Measurements from ENCODE around the gene LRIG3.
"Not testable (repeated sequence)": the region's sequence is repeated elsewhere in the genome, so short reads cannot be mapped to it uniquely, and the experiment has no call there.

The LRIG3 gene

GRCh38 chr12:58920102-58920960 lies at the start of gene LRIG3:
TSS of gene LRIG3 (minus strand) at chr12:58920504. CDS start at chr12:58920235, 269 bp downstream.
- no peak for DNase-seq (ENCODE audit: low read depth in 2 of 2)

- no peak for DNase-seq (ENCODE audit: low read depth in 2 of 2)
Observed at GRCh38 chr12:58969237-58969636, 48.9 kb upstream of the LRIG3 start.

GRCh38 chr12:58967561-58967960 lies 47.3 kb upstream of the LRIG3 start:
- no peak for DNase-seq (ENCODE audit: low read depth in 2 of 2)

- DNase-seq (ENCODE audit: low read depth in 2 of 2) = no peak
Observed at GRCh38 chr12:58966939-58967338, 46.6 kb upstream of the LRIG3 start.

- DNase-seq (ENCODE audit: low read depth in 2 of 2) = no peak
Observed at GRCh38 chr12:58965568-58965967, 45.3 kb upstream of the LRIG3 start.

- no peak for DNase-seq (ENCODE audit: low read depth in 2 of 2)
Observed at GRCh38 chr12:58963844-58964243, 43.5 kb upstream of the LRIG3 start.

GRCh38 chr12:58961906-58962305 lies 41.6 kb upstream of the LRIG3 start:
- DNase-seq (ENCODE audit: low read depth in 2 of 2) = no peak

- DNase-seq (ENCODE audit: low read depth in 2 of 2) = no peak
Observed at GRCh38 chr12:58961166-58961565, 40.9 kb upstream of the LRIG3 start.

GRCh38 chr12:58959639-58960300 lies 39.5 kb upstream of the LRIG3 start:
- no peak for DNase-seq (ENCODE audit: low read depth in 2 of 2)

- DNase-seq (ENCODE audit: low read depth in 2 of 2) = no peak
Observed at GRCh38 chr12:58957298-58957697, 37.0 kb upstream of the LRIG3 start.

- DNase-seq (ENCODE audit: low read depth in 2 of 2) = no peak
Observed at GRCh38 chr12:58955849-58956248, 35.5 kb upstream of the LRIG3 start.

GRCh38 chr12:58954002-58954401 lies 33.7 kb upstream of the LRIG3 start:
- no peak for DNase-seq (ENCODE audit: low read depth in 2 of 2)

GRCh38 chr12:58950739-58951100 lies 30.4 kb upstream of the LRIG3 start:
- no peak for DNase-seq (ENCODE audit: low read depth in 2 of 2)

GRCh38 chr12:58949954-58950738 lies 29.8 kb upstream of the LRIG3 start:
- not testable (repeated sequence) for DNase-seq (ENCODE audit: low read depth in 2 of 2)

- no peak for DNase-seq (ENCODE audit: low read depth in 2 of 2)
Observed at GRCh38 chr12:58943079-58943478, 22.8 kb upstream of the LRIG3 start.

- DNase-seq (ENCODE audit: low read depth in 2 of 2) = no peak
Observed at GRCh38 chr12:58942345-58942744, 22.0 kb upstream of the LRIG3 start.

GRCh38 chr12:58939399-58940100 lies 19.2 kb upstream of the LRIG3 start:
- DNase-seq (ENCODE audit: low read depth in 2 of 2) = no peak

GRCh38 chr12:58938440-58938839 lies 18.1 kb upstream of the LRIG3 start:
- DNase-seq (ENCODE audit: low read depth in 2 of 2) = no peak

- DNase-seq (ENCODE audit: low read depth in 2 of 2) = no peak
Observed at GRCh38 chr12:58934528-58934927, 14.2 kb upstream of the LRIG3 start.

GRCh38 chr12:58932806-58933681 lies 12.7 kb upstream of the LRIG3 start:
- DNase-seq (ENCODE audit: low read depth in 2 of 2) = no peak

GRCh38 chr12:58931518-58931917 lies 11.2 kb upstream of the LRIG3 start:
- DNase-seq (ENCODE audit: low read depth in 2 of 2) = no peak

Measured in stimulated activated CD4-positive, alpha-beta T cell treated with anti-CD3 and anti-CD28 coated beads, Interleukin-12 subunit alpha, Interleukin-12 subunit beta, amount 100 ng/mL, for 24 hours (primary cell).